DMS153 treated with DMSO at 0.1 percent for 48 hours (cell line): ENCODE data around the gene ARHGAP8.
"Not testable (repeated sequence)": the region's sequence is repeated elsewhere in the genome, so short reads cannot be mapped to it uniquely, and the experiment has no call there.

Experiments
- DNase-seq: peaks from one replicate; lab custom pipeline; 2025; ENCODE audit not compliant: unreplicated experiment; lab: John Stamatoyannopoulos, UW

Gene ARHGAP8

DNA sequence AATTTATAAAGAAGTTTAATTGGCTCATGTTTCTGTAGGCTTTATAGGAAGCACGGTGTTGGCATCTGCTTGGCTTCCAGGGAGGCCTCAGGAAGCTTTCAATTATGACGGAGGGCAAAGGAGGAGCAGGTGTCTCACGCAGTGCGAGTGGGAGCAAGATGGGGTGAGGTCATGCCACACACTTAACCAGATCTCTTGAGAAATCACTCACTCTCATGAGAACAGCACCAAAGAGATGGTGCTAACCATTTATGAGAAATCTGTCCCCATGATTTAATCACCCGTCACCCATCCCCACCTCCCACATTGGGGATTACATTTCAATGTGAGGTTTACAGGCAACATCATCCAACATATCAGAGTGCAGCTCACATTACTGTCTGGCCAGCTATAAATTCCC, 103.5 kb downstream of the ARHGAP8 start:
- no peak for DNase-seq

DNA sequence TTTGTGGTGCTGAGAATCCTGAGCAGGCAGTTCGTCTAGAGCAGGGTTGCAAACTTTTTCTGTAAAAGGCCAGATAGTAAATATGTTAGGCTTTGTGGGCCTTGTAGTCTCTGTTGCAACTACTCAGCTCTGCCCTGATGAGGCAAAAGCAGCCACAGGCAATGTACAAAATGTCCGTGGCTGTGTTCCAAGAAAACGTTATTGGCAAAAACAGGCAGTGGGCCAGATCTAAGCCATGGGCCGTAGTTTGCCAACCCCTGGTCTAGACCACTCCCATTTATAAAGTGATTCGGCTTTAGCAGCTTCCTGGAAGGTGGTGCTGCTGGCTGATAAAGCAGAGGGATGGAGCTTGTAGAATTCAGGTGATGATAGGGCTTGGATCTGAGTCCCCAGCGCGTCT, 106.4 kb downstream of the ARHGAP8 start:
- DNase-seq = not testable (repeated sequence)

DNA sequence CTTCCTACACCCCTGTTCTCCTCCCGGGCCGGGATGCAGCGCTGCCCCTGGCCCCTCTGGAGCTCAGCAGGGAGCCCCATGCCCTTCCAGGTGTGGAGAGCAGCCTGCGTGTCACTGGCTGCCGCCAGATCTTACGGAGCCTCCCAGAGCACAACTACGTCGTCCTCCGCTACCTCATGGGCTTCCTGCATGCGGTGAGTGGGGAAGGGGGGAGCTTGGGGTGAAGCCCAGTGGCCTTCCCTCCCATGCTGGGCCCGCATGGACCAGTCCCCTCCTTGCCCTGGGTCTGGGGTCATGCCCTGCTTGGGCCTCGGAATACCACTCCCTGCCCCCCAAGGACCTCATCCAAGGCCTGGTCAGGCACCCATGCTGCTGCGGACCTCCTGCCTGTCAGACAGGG, 107.3 kb downstream of the ARHGAP8 start:
- no peak for DNase-seq

DNA sequence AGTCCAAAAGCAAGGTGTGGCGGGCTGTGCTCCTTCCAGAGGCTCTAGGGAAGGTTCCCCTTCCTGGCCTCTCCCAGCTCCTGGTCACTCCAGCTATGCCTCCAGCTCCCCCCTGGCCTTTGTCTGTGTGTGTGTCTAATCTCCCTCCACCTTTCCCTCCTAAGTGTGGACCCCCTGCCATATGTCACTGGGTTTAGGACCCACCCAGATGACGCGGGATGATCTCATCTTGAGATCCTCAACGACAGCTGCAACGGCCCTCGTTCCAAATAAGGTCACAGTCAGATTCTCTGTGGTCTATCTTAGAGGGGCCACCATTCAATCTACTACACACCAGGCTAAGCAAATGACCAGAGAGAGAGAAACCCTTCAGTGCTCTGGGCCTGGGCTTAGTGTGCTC, 107.9 kb downstream of the ARHGAP8 start:
- no peak for DNase-seq

DNA sequence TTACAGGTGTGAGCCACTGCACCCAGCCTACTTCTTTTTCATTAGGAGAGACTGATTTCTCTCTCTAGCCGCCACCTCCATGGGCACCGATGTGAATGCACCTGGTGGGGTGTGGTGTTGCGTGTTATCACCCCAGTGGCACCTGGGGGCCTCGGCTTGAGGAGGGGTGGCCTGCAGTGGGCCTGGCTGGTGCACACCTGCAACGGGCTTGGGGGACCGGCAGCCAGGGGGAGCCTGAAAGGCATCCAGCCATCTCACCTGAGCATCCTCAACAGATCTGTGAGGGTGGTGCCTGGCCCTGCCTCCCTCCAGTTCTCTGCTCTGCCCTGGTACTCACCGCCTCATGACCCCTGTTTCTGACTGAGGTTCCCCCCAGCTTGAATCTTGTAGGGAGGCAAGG, 108.9 kb downstream of the ARHGAP8 start:
- DNase-seq = no peak

DNA sequence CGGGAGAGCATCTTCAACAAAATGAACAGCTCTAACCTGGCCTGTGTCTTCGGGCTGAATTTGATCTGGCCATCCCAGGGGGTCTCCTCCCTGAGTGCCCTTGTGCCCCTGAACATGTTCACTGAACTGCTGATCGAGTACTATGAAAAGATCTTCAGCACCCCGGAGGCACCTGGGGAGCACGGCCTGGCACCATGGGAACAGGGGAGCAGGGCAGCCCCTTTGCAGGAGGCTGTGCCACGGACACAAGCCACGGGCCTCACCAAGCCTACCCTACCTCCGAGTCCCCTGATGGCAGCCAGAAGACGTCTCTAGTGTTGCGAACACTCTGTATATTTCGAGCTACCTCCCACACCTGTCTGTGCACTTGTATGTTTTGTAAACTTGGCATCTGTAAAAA, 109.9 kb downstream of the ARHGAP8 start:
- DNase-seq = no peak

DNA sequence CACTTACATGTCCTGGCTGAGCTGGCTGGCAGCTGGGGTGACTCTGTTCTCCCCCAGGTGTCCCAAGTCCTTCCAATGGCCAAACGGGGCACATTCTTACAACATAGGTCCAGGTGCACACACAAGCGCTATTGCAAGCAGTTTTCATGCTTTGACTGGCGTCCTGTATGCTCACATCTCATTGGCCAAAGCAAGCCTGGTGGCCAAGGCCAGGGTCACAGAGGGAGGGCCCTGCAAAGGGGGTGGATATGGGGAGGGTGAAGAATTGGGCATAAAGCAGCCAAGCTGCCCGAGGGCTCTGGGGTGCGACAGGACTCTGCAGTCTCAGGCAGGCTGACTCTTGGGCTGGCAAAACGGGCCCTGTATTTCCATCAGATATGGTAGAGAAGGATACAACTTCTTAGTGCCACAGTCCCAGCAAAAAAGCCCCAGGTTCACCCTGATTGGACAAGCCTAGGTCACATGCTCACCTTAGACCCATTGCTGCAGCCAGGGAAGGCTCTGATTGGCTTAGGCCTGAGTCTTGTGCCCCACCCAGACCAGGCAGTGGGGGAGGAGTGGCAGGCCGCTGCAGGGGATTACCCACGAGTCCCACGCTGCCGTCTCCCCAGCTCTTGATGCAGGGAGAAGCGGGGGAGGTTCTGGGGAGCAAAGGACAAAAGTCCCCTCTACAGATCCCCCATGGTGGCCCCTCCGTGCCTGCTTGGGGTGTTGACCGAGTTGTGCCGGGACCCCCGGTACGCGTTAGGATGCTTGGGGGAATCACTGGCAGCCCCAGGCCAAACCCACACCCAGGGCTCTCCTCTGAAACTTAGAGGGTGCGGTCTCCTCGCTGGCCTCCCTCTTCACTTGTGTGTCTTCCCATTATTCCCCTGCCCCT, 110.8 kb downstream of the ARHGAP8 start:
- no peak for DNase-seq

DNA sequence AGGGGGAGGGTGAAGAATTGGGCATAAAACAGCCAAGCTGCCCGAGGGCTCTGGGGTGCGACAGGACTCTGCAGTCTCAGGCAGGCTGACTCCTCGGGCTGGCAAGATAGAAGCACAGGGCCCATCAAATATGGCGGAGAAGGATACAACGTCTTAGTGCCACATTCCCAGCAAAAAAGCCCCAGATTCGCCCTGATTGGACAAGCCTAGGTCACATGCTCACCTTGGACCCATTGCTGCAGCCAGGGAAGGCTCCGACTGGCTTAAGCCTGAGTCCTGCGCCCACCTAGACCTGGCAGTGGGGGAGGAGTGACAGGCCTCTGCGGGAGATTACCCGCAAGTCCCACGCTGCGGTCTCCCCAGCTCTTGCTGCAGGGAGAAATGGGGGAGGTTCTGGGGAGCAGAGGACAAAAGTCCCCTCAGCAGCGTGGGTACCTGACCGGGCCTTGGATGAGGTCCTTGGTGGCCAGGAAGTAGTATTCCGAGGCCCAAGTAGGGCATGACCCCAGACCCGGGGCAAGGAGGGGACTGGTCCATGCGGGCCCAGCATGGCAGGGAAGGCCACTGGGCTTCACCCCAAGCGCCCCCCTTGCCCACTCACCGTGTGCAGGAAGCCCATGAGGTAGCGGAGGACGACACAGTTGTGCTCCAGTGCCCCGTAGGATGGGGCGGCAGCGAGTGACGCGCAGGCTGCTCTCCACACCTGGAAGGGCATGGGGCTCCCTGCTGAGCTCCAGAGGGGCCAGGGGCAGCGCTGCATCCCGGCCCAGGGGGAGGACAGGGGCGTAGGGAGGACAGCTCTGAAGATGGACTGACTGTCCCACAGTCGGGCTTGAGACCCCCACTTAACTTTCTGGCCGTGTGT, 113.0 kb downstream of the ARHGAP8 start:
- no peak for DNase-seq

DNA sequence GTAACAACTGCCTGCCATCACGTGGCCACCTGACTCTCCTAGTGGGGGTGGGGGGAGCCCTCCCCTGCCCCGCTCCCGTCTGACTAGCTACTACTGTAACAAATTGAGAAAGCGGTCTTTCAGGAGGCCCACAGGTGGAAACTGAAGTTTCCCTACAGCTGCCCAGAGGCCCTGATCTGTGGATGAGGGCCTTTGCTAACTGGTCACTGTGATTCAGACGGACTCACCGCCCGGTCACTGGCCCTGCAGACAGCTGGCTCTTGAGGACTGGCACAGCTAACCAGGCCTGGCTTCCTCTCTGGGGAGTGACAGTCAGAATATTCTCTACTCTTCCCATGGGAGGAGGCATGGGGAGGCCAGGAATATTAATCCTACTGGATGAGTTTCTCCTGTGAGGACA, 116.8 kb downstream of the ARHGAP8 start:
- DNase-seq = no peak

DNA sequence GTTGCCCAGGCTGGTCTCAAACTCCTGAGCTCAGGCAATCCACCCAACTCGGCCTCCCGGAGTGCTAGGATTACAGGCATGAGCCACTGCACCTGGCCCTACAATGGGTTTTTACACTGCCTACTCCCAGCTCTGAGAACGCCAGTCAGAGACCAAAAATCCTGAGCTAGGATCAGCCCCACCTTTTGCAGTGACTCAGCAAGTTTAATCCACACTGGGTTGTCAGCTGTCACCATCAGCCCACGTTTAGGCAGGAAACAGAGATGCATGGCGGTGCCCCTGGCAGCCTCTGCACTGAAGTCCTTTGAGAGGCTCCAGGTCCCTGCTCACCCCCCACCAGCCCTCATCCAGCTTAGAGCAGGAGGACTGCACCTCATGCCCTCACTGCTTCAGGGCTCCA, 117.6 kb downstream of the ARHGAP8 start:
- DNase-seq = no peak

DNA sequence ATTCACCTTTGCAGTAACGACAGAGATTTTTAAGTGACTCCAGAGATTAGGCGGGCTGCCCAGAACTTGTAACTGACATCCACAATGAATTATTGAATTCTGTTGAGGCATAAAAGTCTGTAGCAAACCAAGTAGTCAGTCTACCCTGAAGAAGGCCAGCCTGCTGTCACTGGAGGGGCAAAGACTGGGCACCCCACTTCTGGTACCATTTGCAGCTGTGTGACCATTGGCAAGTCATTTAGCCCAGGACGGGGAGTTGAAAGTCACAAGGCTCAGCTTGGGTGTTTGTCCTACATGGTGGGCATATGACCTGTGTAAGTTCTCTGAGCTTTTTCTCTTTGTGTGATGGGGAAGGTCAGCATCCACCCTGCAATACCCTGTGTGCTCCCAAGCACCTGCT, 119.4 kb downstream of the ARHGAP8 start:
- DNase-seq = no peak

DNA sequence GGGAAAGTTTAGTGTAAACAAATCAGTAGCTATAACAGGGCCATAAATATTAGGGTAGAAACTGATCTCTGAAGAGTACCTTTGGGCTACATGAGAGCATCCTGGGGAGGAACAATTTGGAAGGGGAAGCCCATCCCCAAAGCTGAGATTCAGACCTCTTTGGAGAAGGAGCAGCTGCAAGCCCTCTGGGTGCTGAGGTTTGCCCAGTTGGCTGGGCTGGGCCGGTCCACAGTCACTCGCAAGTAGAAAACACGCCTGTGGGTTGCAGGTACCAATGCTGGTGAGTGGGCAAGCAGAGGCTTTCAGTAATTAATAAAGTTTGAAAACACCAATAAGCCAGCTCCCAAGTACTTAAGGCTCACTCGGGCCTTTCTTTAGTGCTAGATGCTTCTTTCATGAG, 124.5 kb downstream of the ARHGAP8 start:
- no peak for DNase-seq

DNA sequence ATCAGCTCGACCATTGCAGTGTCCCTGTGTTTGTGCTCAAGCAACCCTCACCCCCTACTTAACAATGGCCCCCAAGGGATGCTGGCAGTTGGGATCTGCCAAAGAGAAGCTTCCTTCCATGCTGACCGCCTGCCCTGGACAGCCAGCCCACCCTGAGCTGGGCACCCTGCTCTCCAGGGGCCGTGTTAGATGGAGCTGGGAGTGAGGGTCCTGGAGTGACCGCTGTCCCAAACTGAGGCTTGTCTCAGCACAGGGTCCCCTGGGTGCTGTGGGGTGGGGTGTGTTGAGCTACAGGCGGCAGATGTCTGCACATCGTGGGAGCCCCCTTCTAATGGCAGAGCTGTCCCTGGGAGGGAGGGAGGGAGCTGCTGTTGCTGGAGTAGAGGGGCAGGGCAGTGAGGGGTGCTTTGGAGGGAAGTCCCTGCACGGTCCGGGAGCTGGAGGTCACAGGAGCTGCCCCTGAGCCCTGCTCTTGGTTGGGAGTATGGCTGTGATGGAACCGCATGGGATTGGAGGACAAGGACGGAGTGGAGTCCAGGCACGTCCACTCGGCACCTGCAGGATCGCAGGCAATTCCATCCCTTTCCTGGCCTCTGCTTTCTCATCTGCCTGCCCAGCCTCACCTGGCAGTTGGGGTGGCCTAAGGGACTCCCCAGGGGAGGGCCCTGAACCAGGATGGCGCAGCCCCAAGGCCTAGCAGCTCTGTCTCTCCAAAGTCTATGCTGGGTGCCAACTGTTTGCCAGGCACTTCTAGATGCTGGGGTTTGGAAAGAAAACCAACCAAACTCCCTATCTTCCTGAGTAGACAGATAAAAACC, 126.3 kb downstream of the ARHGAP8 start:
- no peak for DNase-seq

DNA sequence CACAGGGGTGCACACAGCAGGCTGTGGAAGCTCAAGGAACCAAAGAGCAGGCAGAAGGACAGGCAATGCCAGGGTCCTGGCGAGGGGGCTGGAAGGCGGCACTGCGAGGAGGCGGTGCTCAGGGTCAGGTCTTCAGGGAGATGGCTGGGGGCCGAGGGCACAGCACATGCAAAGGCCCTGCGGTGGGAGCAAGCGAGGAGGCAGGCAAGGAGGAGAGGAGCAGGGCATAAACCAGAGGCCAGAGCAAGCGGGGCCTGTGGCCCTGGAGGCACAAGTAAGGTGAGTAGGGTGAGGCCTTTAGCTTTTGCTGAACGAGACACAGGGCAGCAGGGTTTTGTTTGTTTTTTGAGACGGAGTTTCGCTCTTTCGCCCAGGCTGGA, 126.9 kb downstream of the ARHGAP8 start:
- DNase-seq = no peak

DNA sequence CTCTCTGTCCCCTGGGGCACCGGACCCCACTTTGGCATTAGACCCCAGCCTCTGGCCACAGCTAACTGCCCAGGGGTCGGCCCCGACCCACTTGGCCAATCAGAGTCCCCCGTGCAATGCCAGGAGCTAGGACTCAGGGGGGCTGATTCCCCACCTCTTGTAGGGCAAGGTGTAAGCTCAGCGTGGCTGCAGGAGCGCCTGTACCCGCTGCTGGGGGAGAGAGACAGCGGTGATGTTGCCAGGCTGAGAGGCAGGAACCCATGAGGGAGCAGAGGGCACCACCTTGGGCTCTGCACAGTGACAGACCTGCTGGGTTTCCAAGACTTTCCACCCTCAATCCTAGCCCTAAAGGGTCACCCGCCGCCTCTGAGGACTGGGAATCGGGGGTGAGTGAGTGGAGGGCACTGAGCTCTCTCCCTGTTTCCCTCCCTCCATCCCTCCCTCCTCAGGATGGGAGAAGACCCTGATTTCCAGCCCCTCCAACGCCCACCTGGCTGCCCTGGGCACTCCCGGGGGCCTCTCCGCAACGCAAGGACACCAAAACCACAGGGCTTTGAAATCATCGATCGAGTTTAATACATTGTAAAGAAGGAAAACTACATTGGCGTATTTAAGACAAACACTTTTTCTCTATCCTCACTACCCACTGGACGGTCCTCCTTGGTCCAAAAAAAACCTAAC, 128.4 kb downstream of the ARHGAP8 start:
- DNase-seq = no peak

DNA sequence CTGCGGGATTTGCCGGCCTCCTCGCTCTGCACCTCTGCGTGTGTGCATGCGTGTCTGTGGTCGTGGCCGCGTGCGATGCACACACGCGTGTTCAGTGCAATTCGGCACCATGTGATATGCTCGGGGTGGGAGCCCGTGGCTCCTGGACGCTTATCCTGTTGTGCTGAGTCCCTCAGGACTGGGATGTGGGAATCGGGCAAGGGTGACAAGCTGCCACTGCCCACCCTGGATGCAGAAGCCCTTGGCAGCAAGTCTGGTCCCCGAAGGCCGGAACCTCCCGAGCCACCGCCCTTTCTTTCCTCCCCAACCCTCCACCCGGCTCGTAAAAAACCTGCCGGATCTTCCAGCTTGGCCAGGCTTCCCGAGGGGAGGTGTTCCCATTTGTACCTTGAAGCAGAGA, 129.2 kb downstream of the ARHGAP8 start:
- no peak for DNase-seq

DNA sequence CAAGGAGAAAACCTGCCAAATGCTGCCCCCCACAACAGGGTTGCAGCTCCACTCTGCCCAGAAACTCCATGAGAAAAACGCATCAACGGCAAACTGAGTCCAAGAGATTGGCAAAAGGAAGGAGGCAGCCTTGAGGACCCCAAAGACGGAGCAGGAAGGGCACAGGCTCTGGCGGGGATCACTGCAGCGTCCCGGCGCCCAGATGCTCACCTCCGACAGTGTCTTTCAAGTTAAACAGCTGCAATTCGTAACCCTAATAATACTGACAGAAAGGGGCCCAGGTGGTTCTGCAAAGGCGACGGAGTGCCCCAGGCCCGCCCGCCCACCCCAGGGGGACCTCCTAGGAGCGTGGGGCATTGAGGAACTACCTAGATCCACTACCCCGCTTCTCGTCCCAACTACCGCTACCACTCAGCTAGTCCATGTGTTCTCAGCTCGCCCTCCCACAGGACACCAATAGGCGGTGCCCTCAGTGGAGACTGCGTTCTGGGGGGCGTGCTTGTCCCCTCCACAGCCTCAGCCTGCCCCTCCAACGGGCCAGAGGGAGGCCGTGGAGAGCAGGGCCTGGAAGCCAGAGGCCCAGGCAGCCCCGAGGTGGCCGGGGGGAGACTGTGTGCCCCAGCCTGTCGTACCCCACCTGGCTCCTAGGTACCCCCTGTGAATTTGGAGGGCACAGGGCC, 130.0 kb downstream of the ARHGAP8 start:
- DNase-seq = no peak

DNA sequence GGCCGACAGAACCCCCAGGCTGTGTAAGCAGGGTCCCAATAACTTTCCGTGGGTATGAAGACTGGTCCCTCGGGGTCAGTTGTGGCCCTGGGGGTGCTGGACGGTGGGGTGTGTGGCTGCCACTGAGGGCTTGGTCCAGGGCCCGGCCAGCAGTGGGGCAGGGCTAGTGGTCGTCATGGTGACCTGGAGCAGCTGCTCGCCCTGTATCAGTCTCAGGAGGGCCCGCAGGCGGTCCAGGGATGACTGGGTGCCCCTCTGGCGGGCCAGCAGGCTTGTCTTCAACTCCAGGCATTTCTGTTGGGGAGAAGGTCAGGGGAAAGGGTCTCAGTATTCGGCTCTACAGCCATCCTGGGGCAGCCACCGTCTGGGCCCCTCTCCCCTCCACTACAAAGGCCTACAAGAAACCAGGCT, 130.6 kb downstream of the ARHGAP8 start:
- no peak for DNase-seq

DNA sequence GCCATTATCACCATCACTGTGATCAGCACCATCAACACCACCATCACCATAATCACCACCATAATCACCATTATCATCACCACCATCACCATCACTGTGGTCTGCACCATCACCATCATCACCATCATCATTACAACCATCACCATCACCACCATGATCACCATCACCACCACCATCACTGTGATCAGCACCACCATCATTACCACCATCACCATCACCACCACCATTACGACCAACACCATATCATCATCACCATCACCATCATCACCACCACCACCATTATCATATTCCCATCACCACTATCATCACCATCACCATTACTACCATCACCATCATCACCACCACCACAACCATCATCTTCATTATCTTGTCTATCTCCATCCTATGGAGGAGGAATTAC, 132.2 kb downstream of the ARHGAP8 start:
- no peak for DNase-seq
